Suprapubic skin (tissue), 3 donors: ENCODE data around the gene ANXA2.

Source experiments
- CTCF ChIP-seq, 2 donors: fragments of 200-600 bp in 1 of 2; fragments of 450-650 bp in 1 of 2; sonication (generic) in 1 of 2; IDR thresholded peaks; one replicate each; pipeline ENCODE4 v1.5.1; 2016 to 2019; ENCODE audit warnings: antibody characterized with exemption in 2 of 2, mild to moderate bottlenecking in 1 of 2, moderate library complexity in 1 of 2
- POLR2A ChIP-seq, 2 donors: fragments of 450-650 bp; IDR thresholded peaks; one replicate each; pipeline ENCODE4 v1.6.1; 2017; ENCODE audit warnings: antibody characterized with exemption in 2 of 2, mild to moderate bottlenecking in 2 of 2, moderate library complexity in 2 of 2

- TF ChIP-seq CTCF (IDR thresholded peaks at IDR 0.05) (no peak), POLR2A (IDR thresholded peaks at IDR 0.05) (no peak)
These were observed 77.4 kb downstream of the ANXA2 start for GRCh38 chr15:60320365-60320764.
